Islet precursor cell (in vitro differentiated cells): ENCODE measurements around the gene HGFAC.
"Not testable (repeated sequence)": the region's sequence is repeated elsewhere in the genome, so short reads cannot be mapped to it uniquely, and the experiment has no call there.

Experiments used
- DNase-seq: peaks from one replicate; pipeline ENCODE4 v3.0.0-alpha.2; 2018

Gene HGFAC

DNA sequence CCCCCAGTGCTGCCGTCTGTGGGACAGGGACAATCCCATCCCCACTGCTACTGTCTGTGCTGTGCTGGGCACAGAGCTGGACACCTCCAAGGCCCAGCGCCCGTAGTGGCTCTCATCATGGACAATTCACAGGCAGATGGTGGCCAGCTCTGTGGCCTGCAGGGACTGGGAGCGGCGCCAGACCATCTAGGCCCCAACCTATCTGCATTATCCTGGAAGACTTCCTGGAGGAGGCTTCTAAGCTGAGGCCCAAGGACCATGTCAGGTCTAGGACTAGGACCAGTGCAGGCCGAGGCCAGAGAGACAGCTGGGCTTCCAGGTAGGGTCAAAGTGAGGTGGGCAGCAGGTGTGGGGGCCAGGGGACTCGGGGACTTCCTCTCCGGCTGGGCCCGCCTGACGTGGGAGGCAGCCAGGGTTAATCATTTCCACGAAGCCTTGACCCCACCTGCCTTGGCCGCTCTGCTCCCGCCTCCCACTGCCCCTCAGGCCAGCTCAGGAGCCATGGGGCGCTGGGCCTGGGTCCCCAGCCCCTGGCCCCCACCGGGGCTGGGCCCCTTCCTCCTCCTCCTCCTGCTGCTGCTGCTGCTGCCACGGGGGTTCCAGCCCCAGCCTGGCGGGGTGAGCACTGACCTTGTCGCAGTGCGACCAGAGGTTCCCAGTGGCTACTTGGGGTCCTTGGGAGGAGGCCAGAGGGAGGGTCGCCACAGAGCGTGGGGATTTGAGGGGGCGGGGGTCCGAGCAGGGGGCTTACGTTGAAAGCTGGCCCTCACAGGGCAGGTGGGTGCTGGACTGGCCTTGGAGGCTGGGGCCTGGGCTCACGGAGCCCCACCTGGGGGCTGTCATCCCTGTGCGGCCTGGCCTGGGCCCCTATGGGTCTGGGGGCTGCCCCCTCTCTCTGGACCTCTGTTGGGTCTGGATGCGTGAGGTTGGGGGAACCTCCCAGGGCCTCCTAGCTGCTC lies at the start of gene HGFAC:
Gene HGFAC (plus strand): TSS at position 468 of the 959 bp plus-strand sequence. CDS start 34 bp downstream, at position 502.
- no peak for DNase-seq

- no peak for DNase-seq
Observed at GRCh38 chr4:3392321-3392720, 49.4 kb upstream of the HGFAC start.

DNA sequence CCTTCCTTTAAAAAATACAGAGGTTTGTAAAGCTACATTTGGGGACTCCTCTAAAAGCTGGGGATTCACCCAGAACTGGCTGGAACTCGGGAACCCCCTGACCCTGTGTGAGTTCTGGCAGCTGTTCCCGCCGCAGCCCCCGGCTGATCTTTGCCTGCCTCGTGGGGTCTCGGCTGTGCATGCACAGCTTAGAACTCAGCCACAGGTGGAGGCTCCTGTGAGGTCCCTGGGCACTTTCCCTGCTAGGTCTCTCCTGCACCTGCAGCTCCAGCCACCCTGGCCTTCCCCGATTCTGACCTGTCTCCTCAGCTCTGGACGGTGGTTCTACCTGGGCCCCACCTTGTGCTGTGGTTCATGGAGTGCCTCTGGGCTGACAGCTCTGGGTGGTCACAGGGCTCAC lies 48.6 kb upstream of the HGFAC start:
- no peak for DNase-seq

DNA sequence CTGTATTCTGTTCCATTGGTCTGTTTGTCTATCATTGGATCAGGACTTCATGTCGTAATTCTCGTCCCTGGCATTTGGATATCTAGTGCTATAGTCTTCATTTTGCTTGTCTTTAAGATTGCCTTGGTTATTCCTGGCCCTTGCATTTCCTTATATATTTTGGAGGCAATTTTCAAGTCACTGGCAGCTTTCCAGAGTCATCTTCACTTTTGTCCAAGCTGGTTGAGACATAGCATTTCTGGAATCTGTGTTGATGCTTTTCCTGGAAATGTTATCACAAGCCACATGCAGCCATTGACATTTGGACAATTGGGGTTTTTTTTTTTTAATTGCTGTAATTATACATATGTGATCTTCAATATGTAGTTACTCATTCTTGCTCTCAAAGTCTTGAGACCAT lies 45.2 kb upstream of the HGFAC start:
- no peak for DNase-seq

DNA sequence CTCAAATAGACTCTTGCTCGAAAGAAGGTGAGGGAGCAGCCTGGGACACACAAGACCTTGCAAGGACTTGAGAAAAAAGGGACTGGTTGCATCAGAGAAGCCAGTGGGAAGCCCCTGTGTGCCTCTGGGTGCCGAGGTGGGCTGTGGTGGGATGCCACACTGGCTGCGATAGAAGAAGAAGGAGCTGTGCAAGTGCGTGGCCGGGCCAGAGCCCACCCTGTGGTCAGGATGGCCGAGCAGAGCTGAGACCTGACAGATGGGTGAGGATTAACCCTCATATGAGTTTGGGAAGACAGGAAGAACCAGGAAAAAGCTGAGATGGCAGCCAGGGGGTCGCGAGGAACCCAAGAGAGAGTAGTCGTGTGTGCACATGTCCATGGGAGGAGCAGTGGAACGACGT lies 44.6 kb upstream of the HGFAC start:
- DNase-seq = peak; percentile 45

GRCh38 chr4:3399277-3400194 lies 42.2 kb upstream of the HGFAC start:
- peak; percentile 48 for DNase-seq

DNA sequence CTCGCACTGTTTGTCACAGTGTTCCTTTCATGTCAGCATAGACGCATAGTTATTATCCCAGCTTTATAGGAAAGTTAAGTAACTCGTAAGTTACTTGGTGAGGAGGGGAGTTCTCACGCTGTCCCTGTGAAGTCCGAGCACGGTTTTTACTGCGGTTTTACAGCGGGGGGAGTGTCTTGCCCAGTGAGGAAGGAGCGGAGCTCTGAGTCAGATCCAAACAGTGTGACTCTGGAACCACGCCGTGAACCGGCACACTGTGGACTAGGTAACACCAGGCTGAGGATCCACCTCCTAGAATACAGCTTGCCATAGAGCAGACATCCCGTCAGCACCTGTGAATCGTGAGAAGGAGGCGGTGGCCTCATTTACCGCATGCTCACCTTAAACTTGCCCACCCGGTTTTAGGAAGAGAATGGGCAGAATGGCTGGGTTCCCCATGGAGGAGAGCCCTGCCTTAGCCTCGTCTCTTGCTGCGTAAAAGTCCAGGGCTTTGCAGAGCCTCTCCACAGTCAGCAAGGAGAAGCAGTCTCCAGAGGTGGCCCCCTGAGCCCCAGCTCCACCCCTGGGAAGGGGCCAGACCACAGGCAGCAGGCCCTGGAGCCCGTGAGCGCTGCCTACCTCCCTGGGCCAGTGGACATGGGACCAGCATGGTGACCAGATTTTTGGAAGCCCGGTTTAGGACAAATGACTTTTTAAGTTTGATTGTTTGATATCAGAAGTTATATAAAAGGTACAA lies 40.2 kb upstream of the HGFAC start:
- peak; percentile 57 for DNase-seq

DNA sequence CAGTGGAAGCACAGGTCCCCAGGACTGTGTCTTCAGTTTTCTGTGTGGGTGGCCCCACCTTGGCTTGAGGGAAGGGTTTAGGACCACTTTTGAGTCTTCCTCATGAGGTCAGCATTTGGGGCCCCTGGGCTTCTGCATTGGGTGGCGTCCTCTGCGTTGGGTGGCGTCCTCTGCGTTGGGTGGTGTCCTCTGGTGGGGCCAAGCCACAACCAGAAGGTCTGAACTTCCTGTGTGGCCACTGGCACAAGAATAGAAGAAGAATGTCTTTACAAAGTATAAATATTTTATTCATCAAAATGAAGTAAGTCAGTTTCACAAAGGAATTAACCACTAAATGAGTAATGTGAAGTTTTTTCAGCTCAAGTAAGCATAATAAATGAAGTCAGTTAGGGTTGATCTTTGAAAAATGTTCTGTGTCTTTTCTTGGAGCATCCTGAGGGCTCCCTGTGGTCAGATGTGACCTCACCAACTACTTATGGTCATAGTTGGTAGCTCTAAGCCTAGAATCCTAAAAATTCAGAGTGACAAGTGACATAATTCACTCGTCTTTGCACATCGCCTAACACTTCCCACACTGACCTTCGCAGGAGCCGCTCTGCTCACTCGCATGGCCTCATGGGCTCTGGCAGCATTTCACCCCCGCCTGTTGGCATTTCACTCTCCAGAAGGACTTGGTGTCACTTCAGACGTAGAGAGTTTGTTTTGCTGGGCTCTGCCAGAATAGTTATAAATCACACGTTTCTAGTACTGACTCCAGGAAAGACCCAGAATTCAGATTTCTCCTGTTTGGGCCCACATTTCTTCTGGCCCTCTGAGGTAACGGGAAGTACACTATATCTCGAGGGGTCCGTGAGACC lies 39.0 kb upstream of the HGFAC start:
- peak; percentile 31 for DNase-seq

DNA sequence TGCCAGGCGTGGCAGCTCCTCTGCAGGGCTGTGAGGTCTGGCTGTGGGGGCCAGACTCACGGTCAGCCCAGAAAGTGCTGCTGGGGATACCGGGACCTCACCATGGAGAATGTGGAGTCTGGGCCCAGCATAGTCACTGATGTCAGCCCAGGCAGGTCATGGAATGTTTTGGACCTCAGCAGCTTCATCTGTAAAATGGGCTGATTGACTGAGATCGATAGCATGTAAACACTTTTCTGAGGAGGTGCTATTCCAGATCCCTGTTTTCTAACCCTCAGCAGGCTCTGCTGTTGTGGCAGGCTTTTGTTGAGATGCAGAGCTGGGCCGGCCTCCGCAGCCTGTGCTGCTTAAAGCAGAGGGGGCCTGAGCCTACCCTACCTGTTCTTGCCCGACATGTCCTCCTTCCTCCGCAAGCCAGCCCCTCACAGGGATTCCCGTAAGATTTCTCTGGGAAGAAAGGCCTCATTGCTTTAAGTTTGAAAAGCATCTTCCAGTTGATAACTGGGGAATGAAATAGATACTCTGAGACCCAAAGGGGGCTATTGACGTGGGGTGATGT lies 38.3 kb upstream of the HGFAC start:
- no peak for DNase-seq

- no peak for DNase-seq
Observed at GRCh38 chr4:3404546-3404945, 37.2 kb upstream of the HGFAC start.

GRCh38 chr4:3405176-3405575 lies 36.6 kb upstream of the HGFAC start:
- DNase-seq = no peak

DNA sequence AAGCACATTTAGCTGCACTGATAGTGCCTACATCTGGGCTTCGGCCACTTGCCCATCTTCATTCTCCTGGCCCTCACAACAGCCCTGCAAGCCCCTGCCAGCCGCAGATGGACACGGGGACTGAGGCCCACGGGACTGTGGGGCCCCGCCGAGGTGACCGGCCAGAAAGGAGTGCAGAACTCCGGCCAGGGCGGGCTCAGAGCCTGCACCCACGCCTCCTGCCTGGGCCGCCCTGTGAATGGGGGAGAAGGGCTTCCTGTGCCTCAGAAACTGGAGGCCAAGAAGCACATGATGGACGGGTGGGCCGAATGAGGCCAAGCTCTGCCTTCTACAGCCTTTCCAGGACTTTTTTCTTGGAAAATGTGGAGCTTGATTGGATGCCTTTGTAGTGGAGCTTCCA lies 35.7 kb upstream of the HGFAC start:
- DNase-seq = no peak

GRCh38 chr4:3406431-3406830 lies 35.3 kb upstream of the HGFAC start:
- no peak for DNase-seq

- DNase-seq = no peak
Observed at GRCh38 chr4:3407171-3407771, 34.5 kb upstream of the HGFAC start.

GRCh38 chr4:3407930-3408792 lies 33.6 kb upstream of the HGFAC start:
- no peak for DNase-seq

DNA sequence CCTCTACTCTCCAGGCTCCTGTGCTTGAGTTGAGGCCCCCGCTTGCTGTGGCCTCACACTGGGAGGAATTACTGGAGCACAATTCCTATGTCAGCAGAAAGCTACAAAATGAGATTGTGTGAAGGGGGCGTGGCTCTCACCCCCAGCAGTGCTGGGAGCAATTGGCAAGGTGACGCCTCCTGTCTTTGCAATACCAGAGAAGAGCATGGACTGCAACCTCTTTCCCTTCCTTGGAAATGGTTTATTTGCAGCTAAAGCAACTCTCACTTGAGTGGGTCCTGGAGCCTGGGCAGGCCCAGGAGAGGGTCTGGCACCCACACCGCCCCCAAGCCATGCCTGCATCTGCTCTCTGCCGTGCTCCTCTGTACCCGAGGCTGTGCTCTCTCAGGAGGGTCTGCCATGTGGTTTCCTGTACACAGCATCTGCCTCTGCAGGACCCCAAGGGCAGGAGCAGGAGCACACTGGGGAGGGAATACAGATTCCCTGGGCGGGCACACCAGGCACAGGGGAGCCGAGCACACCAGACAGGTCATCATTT lies 32.9 kb upstream of the HGFAC start:
- DNase-seq = no peak

GRCh38 chr4:3409571-3410091 lies 32.1 kb upstream of the HGFAC start:
- DNase-seq = no peak

DNA sequence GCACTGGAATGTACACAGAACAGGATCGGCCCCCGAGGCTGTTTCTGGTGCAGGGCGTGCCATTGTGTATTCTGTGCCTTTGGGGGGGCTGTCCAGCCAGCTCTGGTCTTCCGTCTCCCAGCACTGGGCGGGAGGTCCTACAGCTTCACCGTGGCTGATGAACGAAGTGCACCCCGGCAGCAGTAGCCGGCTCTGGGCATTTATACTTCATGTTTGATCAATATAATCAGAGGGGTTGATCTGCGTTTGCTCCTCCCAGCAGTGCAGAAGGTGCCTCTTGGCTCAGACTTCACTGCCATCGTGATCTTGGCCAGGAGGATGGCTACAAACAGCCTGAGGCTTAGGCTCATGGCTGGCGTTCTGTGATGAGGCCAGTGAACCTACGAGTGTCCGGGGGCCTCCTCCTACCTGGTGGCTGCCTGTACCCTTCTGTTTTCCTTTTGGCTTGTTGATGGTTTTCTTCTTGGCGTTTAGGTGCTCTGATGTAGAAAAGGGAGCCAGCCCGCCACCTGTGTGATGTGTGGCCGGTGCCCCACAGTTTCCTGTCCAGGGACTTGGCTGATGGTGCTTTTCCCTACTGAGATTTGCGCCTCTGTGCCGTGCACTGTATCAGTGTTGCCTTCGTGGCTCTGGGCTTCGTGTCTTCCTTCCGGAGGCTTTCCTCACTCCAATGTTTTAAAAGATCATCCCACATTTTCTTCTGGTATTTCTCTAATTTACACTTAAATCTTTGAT lies 31.2 kb upstream of the HGFAC start:
- DNase-seq = no peak

DNA sequence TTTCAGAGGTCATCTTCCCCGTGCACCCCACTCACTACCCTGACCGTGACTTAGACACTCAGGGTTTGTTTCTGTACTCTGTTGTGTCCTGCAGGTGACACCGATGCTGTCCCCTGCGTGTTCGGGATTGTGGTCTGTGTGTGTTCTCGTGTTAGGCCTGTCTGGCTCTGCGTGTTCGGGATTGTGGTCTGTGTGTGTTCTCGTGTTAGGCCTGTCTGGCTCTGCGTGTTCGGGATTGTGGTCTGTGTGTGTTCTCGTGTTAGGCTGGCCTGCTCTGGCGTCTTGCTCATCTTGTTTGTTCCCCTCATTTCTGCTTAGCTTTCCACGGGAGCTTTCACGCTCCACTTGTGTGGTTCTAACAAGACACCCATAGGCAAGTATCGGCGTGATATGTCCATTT lies 30.6 kb upstream of the HGFAC start:
- DNase-seq = not testable (repeated sequence)
